ENCODE data around the gene PADI1.

PADI1 gene

DNA sequence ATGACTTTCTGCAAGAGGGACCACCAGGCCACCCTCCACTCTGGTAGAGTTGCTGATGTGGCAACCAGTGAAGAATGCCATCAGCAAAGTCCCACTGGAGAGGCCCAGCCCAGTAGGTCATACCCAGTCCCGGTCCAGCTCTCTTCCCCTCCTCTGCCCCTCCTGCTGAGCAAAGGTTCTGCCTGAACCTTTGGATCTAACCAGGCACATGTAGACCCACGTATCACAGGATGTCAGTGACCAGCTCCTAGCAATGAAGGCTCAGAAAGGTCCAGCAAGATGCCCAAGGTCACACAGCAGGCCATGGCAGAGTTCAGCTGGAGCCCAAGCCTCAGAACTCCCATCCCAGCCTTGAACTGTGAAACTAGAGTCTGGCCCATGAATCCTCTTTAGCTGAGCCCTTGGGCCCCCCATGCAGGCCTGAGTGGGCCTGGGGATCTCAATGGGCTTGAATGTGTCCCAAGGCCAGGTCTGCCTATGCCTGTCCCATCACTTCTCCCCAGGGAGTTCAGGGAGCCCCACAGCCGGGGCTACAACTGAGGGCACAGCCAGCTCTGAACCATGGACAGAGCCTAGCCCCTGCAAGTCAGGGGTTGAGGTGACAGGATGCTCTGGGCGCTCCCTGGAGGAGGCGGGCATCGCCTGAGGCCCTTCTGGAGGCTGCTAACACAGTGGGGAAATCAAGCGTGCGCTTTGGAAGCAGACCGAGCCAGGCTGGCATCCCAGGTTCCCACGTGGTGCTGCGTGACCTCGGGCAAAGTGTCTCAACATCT, 21.4 kb upstream of the PADI1 start:
- POLR2A ChIA-PET: no interaction called here
- CTCF ChIA-PET: interaction anchor here (0.6 kb wide), 1 partner anchor 74 kb away, joined by 3 read pairs; no protein-coding TSS in a partner anchor
- TF ChIP-seq ARNT (IDR thresholded peaks at IDR 0.05) (no peak), FOXK2 (IDR thresholded peaks at IDR 0.05) (no peak), SP1 (IDR thresholded peaks at IDR 0.05) (no peak), LEF1 (IDR thresholded peaks at IDR 0.05; ENCODE audit: borderline replicate concordance) (no peak)
- DNase-seq (ENCODE audit: extremely low spot score): no peak

DNA sequence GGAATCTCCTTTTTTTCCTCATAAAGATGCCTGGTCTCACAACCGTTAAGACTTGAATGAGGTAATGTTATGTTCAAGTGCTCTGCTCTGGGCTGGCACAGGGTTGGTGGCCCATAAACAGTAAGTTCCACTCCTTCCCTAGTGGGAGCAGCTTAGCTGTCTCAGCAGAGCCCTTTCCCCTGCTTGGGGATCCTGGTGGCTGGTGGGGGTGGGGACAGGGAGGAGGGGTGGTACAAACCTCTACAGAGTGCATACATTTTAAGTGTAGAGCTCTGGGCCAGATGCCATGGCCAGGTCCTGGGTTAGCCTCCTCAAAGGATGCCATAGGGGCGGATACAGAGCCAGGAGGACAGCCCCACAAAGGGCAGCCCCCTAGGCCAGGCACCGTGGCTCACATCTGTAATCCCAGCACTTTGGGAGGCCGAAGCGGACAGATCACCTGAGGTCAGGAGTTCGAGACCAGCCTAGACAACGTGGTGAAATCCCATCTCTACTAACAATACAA, 20.7 kb upstream of the PADI1 start:
- DNase-seq (ENCODE audit: extremely low spot score): no peak
- CTCF ChIA-PET: interaction anchor here (0.6 kb wide), 1 partner anchor 74 kb away, joined by 3 read pairs; no protein-coding TSS in a partner anchor
- TF ChIP-seq ARNT (IDR thresholded peaks at IDR 0.05) (no peak), BHLHE40 (IDR thresholded peaks at IDR 0.05; ENCODE audit: borderline replicate concordance) (no peak), CTBP1 (IDR thresholded peaks at IDR 0.05; ENCODE audit: borderline replicate concordance) (no peak), SP1 (IDR thresholded peaks at IDR 0.05) (no peak), SUZ12 (IDR thresholded peaks at IDR 0.05) (no peak), HDGF (IDR thresholded peaks at IDR 0.05; ENCODE audit: borderline replicate concordance) (no peak), FOXA1 (IDR thresholded peaks at IDR 0.05) (no peak), ELF4 (IDR thresholded peaks at IDR 0.05) (no peak), ZNF384 (IDR thresholded peaks at IDR 0.05) (no peak), TARDBP (IDR thresholded peaks at IDR 0.05) (no peak), LEF1 (IDR thresholded peaks at IDR 0.05; ENCODE audit: borderline replicate concordance) (no peak), FOXM1 (IDR thresholded peaks at IDR 0.05; ENCODE audit: borderline replicate concordance) (no peak), FOXK2 (IDR thresholded peaks at IDR 0.05) (no peak), NFRKB (IDR thresholded peaks at IDR 0.05) (no peak), L3MBTL2 (conservative IDR thresholded peaks at IDR 0.05) (no peak)
- TF ChIP-seq, protein P1, sequence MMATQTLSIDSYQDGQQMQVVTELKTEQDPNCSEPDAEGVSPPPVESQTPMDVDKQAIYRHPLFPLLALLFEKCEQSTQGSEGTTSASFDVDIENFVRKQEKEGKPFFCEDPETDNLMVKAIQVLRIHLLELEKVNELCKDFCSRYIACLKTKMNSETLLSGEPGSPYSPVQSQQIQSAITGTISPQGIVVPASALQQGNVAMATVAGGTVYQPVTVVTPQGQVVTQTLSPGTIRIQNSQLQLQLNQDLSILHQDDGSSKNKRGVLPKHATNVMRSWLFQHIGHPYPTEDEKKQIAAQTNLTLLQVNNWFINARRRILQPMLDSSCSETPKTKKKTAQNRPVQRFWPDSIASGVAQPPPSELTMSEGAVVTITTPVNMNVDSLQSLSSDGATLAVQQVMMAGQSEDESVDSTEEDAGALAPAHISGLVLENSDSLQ (IDR thresholded peaks at IDR 0.05): no peak
- POLR2A ChIA-PET: no interaction called here

DNA sequence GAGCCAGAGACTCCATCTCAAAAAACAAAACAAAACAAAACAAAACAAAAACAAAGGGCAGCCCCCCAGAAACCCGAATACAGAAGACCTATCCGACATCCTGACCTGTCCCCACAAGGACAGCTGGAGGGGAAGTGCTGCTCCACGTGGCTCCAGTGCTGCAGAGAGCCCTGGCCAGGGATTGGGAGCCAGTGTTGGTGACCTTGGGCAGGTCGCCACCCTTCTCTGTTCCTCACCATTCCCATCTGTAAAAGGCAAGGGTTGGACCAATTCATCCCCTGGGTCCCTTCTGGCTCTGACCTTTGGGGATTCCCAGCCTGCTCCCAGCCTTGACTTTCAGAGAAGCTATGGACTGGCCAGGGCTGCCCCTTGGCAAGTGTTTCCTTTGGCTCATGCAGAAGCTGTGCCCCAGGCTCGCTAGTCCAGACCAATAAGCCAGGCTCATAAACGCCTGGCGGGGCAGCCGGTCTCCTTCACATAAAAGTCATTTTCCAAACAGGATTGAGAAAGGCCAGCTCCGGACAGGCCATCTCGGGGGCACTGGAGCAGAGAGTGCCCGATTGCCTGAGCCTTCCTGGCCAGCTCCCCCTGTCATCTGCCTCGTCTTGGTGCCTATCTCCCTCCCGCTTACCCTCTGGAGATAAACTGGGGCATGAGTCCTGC, 20.0 kb upstream of the PADI1 start:
- ChIA-PET POLR2A (no interaction called here), CTCF (no interaction called here)
- no peak for DNase-seq (ENCODE audit: extremely low spot score)
- no peak for TF ChIP-seq LEF1 (IDR thresholded peaks at IDR 0.05; ENCODE audit: borderline replicate concordance)
- TF ChIP-seq HDGF (IDR thresholded peaks at IDR 0.05; ENCODE audit: borderline replicate concordance): no peak

DNA sequence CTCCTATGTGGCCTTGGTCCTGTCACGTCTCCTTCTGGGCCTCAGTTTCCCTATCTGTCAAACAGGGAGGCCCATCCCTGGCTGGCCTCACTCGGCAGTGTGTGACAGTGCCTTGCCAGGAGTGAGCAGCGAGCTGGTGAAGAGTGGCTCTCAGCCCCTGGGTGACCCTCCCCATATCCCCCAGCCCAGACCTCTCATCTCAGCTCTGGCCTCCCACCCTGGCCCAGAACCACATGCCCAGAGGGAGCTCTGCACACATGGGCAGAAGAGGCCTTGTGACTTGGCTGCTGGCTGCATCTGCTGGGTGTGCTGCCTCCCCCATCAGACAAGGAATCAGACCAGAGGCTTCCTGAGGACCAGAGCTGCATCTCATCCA, 19.5 kb upstream of the PADI1 start:
- DNase-seq (ENCODE audit: extremely low spot score): no peak
- TF ChIP-seq FOXA1 (IDR thresholded peaks at IDR 0.05): no peak
- no peak for TF ChIP-seq ARNT (IDR thresholded peaks at IDR 0.05)
- no peak for TF ChIP-seq ELF4 (IDR thresholded peaks at IDR 0.05)
- TF ChIP-seq ZNF384 (IDR thresholded peaks at IDR 0.05): no peak
- TF ChIP-seq BHLHE40 (IDR thresholded peaks at IDR 0.05; ENCODE audit: borderline replicate concordance): no peak
- TF ChIP-seq NFRKB (IDR thresholded peaks at IDR 0.05): no peak
- TF ChIP-seq FOXM1 (IDR thresholded peaks at IDR 0.05; ENCODE audit: borderline replicate concordance): no peak
- no peak for TF ChIP-seq TARDBP (IDR thresholded peaks at IDR 0.05)
- POLR2A ChIA-PET: no interaction called here
- CTCF ChIA-PET: no interaction called here

DNA sequence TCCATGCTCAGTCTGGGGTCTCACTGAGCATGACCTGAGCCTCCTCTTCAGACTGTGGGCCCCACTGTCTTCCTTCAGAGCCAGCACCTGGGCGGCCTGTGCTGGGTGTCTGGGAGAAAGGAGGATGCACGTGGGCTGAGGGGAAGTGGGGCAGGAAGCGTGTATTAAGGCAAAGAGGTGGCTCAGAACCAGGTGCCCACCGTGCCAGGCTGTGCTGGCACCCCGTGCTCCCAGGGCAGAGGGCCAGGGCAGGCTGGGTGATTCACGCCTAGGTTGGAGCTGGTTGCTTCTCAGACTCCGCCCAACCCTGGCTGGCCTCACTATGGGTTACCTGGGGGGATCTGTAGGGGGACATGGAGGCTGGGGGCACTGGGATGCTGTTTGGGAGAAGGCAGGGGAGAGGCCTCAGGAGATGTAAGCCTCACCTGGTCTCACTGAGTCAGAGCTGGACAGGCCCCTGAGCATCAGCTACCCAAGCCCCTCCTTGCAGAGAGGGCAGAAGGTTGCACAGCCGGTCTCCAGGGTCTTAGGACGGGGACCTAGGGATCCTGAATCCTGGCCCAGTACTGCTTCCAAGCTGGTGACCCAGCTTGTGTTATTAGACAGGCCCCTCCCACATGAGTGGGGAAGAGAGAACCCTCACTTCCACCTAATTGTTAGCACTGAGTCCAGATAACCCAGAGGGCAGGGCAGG, 18.6 kb upstream of the PADI1 start:
- POLR2A ChIA-PET: no interaction called here
- TF ChIP-seq SP1 (IDR thresholded peaks at IDR 0.05) (no peak), L3MBTL2 (conservative IDR thresholded peaks at IDR 0.05) (no peak), FOXM1 (IDR thresholded peaks at IDR 0.05; ENCODE audit: borderline replicate concordance) (no peak), ARNT (IDR thresholded peaks at IDR 0.05) (no peak), BHLHE40 (IDR thresholded peaks at IDR 0.05; ENCODE audit: borderline replicate concordance) (no peak), SUZ12 (IDR thresholded peaks at IDR 0.05) (no peak), TARDBP (IDR thresholded peaks at IDR 0.05) (no peak), ELF4 (IDR thresholded peaks at IDR 0.05) (no peak), FOXA1 (IDR thresholded peaks at IDR 0.05) (no peak), NFRKB (IDR thresholded peaks at IDR 0.05) (no peak), LEF1 (IDR thresholded peaks at IDR 0.05; ENCODE audit: borderline replicate concordance) (no peak)
- TF ChIP-seq, protein P1 (IDR thresholded peaks at IDR 0.05): no peak

DNA sequence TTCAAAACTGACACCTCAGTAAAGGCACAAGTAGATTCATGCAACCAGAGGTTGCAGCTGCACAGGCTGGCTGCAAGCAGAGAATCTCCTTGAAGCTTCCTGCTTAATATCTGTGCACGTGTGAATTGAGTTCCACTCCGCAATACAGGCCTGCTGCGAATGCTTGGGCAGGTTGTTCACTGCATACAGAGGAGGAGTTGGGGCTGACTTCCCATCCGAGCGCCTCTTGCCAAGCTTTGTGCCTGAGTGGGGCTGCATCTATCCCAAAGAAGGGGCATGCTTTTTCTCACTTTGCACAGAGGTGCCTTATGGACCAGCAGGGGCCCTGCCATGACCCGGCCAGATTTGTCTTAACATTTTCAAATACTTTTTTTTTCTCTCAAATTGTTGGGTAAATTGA, 17.9 kb upstream of the PADI1 start:
- CTCF ChIA-PET: interaction anchor here (0.6 kb wide), 1 partner anchor 114 kb away, joined by 3 read pairs; no protein-coding TSS in a partner anchor
- TF ChIP-seq NFRKB (IDR thresholded peaks at IDR 0.05): no peak
- no peak for TF ChIP-seq FOXK2 (IDR thresholded peaks at IDR 0.05)
- no peak for TF ChIP-seq SUZ12 (IDR thresholded peaks at IDR 0.05)
- TF ChIP-seq CTBP1 (IDR thresholded peaks at IDR 0.05; ENCODE audit: borderline replicate concordance): no peak
- no peak for TF ChIP-seq TARDBP (IDR thresholded peaks at IDR 0.05)
- TF ChIP-seq ELF4 (IDR thresholded peaks at IDR 0.05): no peak
- TF ChIP-seq SP1 (IDR thresholded peaks at IDR 0.05): no peak
- TF ChIP-seq L3MBTL2 (conservative IDR thresholded peaks at IDR 0.05): no peak
- TF ChIP-seq HDGF (IDR thresholded peaks at IDR 0.05; ENCODE audit: borderline replicate concordance): no peak
- no peak for TF ChIP-seq ZNF384 (IDR thresholded peaks at IDR 0.05)
- TF ChIP-seq, protein P1 (IDR thresholded peaks at IDR 0.05): no peak
- no peak for TF ChIP-seq ARNT (IDR thresholded peaks at IDR 0.05)
- no peak for TF ChIP-seq BHLHE40 (IDR thresholded peaks at IDR 0.05; ENCODE audit: borderline replicate concordance)
- no peak for TF ChIP-seq FOXA1 (IDR thresholded peaks at IDR 0.05)
- DNase-seq (ENCODE audit: extremely low spot score): no peak
- POLR2A ChIA-PET: no interaction called here

More for the DNA sequence above, 18.6 kb upstream of the PADI1 start:
- CTCF ChIA-PET: no interaction called here
- DNase-seq (ENCODE audit: extremely low spot score): no peak
